A549 treated with Hydrocortisone at 1 μM for 4 hours (cell line): ENCODE data around the gene HDAC1. TPM values are rescaled to one million over a fixed set of nuclear protein-coding genes. Genes with fewer than 3 reads are reported as not detected.

Experiments used
- total RNA-seq: library from RNA; stranded (reverse); fragments of 200-300 nt; extraction: Qiagen RNA extraction; gene quantifications from 5 replicates; pipeline ENCODE4 v1.2.3, GENCODE V29; 2022

The HDAC1 gene
- 51.1 to 58.3 TPM (median 53.6 TPM) in 5 replicates for total RNA-seq

DNA sequence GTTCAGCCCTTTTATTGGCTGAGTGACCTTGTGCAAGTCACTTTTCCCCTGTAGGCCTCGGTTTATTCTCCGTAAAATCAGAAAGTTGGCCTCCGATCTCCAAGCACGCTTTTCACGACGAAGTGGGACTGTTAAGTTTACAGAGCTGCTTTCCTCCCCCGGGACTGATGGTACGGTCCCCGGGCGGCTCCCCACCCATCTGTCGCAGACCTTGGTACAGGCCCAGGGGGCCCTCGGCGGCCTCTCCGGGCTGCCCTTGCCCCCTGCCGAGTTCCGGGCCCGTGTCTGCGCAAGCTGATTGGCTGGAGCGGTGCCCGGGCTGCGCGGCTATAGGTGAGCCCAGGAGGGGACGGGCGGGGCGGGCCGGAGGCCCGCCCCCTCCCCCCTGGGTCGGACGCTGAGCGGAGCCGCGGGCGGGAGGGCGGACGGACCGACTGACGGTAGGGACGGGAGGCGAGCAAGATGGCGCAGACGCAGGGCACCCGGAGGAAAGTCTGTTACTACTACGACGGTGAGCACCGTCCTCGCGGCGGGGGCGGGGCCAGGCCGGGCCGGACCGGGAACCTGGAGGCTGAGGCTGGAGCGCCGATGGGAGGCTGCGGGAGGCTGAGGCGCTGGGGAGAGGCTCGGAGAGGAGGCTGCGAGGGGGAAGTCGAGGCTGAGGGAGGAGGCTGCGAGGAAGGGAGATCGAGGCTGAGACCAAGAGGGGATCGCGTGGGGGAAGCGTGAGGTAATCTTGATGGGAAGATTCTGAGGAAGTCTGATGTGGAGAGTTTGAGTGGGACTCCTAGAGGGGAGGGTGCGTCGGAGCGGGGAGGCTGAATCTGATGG lies at the start of gene HDAC1:
HDAC1 (plus strand) TSS at position 376 of the 831 bp plus-strand sequence; CDS start at position 463, 87 bp downstream.

DNA sequence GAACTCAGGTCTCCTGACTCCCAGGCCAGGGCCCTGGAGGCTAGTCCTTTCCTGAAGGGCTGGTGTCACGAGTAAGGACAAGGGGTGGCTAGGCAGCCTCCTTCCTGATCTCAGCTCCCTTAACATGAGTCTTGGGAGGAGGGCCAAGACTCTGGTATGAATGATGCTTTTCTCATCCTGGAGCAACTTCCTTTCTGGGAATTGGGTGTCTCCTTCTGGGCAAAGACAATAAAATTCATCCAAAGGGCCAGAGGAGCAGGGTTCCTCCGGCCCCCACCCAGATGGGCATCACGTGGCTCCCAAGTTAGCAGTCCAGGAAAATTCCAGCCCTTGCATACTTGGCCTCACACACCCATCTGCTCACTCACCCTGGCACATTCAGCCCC lies 45.0 kb upstream of the HDAC1 start, which contains the start of gene FAM167B:
FAM167B (plus strand) TSS at position 335 of the 386 bp plus-strand sequence. CDS start 200 bp downstream, outside the sequence.

DNA sequence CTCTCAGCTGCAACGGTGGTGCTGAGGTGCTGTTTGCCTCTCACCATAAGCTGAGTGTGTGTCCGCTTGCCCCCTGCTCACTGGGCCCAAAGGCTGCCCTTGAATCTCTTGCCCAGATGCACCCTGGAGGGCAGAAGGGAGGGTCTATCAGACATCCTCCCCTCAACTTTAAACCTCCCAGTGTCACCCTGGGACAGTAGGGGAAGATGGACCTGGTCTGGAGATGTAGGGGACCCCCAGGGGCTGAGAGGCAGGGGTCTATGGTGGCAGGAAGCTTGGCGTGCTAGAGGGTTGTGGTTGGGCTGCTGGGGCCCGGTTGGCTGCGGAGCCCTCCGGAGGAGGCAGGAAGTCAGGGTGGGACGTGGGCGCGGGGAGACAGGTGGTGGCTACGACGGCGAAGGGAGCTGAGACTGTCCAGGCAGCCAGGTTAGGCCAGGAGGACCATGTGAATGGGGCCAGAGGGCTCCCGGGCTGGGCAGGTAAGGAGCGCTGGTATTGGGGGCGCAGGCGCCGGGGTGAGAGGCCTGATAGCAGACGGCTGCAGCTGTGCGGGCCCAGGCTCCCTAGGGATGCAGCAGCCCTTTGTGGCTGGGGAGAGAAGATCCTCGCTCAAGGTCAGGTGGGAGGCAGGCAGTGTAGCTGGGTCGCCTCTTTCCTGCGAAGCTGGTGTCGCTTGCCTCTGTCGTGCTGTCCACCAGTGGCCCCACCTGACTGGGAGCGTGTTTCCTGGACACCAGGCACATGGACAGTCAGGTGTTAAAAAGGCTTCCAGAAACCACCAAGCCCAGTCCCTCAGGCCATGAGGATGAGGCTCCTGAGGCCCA lies 40.8 kb upstream of the HDAC1 start, which contains the start of gene LCK:
LCK (plus strand) TSS at position 373 of the 824 bp plus-strand sequence. CDS start 23,065 bp downstream, outside the sequence.

DNA sequence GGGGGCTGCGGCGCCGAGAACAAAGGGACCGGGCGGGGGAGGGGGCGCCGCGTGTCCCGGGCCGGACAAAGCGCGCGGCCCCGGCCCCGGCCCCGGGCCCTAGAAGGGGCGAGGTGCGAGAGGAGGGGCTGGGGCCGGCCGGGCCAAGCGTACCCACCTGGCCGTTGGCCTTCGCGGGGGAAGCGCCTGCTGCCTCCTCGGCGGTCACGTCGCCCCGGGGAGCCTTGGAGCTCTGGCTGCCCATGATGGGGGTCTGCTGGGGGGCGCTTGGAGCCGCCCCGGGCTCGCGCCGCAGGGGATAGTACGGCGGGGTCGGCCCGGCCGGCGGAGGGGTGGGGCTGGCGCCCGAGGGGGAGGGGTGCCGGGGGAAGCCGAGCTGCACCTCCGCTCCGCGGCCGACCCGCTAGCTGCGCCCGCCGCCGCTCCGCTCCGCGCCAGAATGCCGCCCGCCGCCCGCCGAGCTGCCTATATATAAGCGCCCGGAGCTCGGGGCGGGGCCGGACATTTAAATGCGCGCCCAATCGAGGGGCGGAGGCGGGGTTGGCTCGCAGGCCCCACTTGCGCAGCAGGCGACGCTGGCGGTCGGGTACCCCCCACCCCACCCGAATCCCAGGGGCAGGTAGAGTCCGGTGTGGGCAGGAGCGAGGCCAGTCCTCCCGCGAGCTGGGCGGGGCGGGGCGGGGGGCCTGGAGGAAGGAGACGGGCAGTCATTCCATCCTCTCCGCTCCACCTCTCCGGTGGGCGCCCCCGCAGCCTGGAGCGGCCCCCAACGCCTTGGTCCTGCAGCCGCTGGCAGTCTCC lies 44.1 kb downstream of the HDAC1 start, which contains the start of gene MARCKSL1:
MARCKSL1 (minus strand) TSS at position 444 of the 801 bp plus-strand sequence; CDS start at position 244, 200 bp downstream.

DNA sequence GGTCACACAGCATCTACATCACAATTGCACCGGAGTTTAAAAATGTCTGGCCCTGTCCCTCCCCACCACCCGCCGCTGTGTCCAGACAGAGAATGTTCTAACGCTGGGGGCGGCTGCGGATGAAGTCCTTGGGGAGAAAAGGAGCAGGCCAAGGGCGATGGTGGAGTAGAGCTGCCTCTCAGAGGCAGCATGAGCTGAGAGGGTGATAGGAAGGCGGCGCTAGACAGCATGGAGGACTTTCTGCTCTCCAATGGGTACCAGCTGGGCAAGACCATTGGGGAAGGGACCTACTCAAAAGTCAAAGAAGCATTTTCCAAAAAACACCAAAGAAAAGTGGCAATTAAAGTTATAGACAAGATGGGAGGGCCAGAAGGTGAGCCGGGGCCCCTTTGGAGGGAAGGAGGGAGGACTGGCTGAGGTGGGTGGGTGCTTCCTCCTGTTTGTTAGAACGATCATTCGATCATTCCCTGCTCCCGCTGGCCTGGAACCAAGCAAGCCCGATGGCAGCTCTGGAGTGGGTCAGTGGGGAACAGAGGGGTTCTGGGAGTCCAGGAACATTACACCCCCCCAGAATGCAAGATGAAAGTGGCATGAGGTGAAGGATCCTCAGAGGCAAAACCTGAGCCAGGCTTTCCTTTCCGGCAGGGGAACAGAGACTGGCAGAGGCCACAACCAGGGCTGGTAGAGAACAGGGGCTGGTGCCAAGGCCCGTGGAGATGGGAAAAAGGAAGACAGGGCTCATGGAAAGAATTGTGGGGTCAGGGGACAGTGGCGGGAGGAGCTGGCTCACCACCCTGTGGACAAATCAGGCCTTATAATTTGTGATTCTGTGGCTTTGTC lies 70.8 kb downstream of the HDAC1 start, which contains the start of the genes FAM229A and TSSK3:
FAM229A (minus strand) TSS at position 12 of the 840 bp plus-strand sequence. CDS start 394 bp downstream, outside the sequence.
TSSK3 (plus strand) TSS at position 66 of the 840 bp plus-strand sequence; CDS start at position 229, 163 bp downstream.

Other genes starting within 250 kb of the HDAC1 start
- gene TMEM39B, start 219.1 kb upstream of the HDAC1 start, total RNA-seq: 8.2 to 11.6 TPM (median 10.6 TPM) in 5 replicates
- 13.9 to 20.7 TPM (median 14.9 TPM) in 5 replicates for gene KPNA6, start 184.0 kb upstream of the HDAC1 start, total RNA-seq
- 24.7 to 35.7 TPM (median 26.5 TPM) in 5 replicates for gene TXLNA, start 112.4 kb upstream of the HDAC1 start, total RNA-seq
- 1.2 to 2.2 TPM (median 1.7 TPM) in 5 replicates for gene CCDC28B, start 91.5 kb upstream of the HDAC1 start, total RNA-seq
- gene IQCC, start 86.4 kb upstream of the HDAC1 start, total RNA-seq: 1.3 to 2.4 TPM (median 1.9 TPM) in 5 replicates
- gene DCDC2B, start 83.0 kb upstream of the HDAC1 start, total RNA-seq: not detected in 5 replicates
- gene TMEM234, start 69.7 kb upstream of the HDAC1 start, total RNA-seq: 6.7 to 10.0 TPM (median 9.1 TPM) in 5 replicates
- 261 to 308 TPM (median 275 TPM) in 5 replicates for gene EIF3I, start 69.7 kb upstream of the HDAC1 start, total RNA-seq
- gene FAM167B, start 44.9 kb upstream of the HDAC1 start, total RNA-seq: 0.16 to 0.70 TPM (median 0.55 TPM) in 5 replicates
- 0.03 TPM in 1 of 5 replicates, not detected in the others for gene LCK, start 40.8 kb upstream of the HDAC1 start, total RNA-seq
- 52.9 to 69.7 TPM (median 64.0 TPM) in 5 replicates for gene MARCKSL1, start 44.1 kb downstream of the HDAC1 start, total RNA-seq
- 2.1 to 4.5 TPM (median 3.7 TPM) in 5 replicates for gene FAM229A, start 70.4 kb downstream of the HDAC1 start, total RNA-seq
- gene TSSK3, start 70.5 kb downstream of the HDAC1 start, total RNA-seq: 0.10 to 0.17 TPM (median 0.15 TPM) in 3 of 5 replicates, not detected in the others
- 17.7 to 21.0 TPM (median 20.6 TPM) in 5 replicates for gene BSDC1, start 102.4 kb downstream of the HDAC1 start, total RNA-seq
- gene ZBTB8B, start 173.0 kb downstream of the HDAC1 start, total RNA-seq: 0.01 TPM in 1 of 5 replicates, not detected in the others
- 3.8 to 5.0 TPM (median 4.1 TPM) in 5 replicates for gene ZBTB8A, start 247.3 kb downstream of the HDAC1 start, total RNA-seq